NB4 (cell line): Measurements from ENCODE around the gene DDX17.

Experiments
- DNase-seq: peaks from one replicate; pipeline ENCODE4 v3.0.0; 2010; ENCODE audit warnings: low read depth
- H3K4me3 ChIP-seq: one replicate; pipeline ENCODE4 v1.5.1; 2011; ENCODE audit warnings: mild to moderate bottlenecking, low read depth, low read length, moderate library complexity
- CTCF ChIP-seq: IDR thresholded peaks from one replicate; pipeline ENCODE4 v1.5.1; 2012; ENCODE audit warnings: low read depth, low read length
- MAX ChIP-seq: IDR thresholded peaks from 2 replicates; pipeline ENCODE4 v1.6.1; 2011; ENCODE audit warnings: low read depth, low read length
- MYC ChIP-seq: IDR thresholded peaks from 2 replicates; pipeline ENCODE4 v1.6.1; 2011; ENCODE audit warnings: low read depth, low read length
- POLR2A ChIP-seq: IDR thresholded peaks from 2 replicates; pipeline ENCODE4 v1.6.1; 2011; ENCODE audit warnings: mild to moderate bottlenecking; ENCODE audit not compliant: insufficient read length; ENCODE audit errors: extremely low read depth

DDX17 gene

GRCh38 chr22:38455076-38455529 lies 51.0 kb downstream of the DDX17 start, which contains the start of gene KCNJ4:
Gene KCNJ4, minus strand, starts transcription at chr22:38455199. Its CDS starts 27,067 bp downstream, at chr22:38428132.
- DNase-seq: no peak
- no peak within 1 kb of the TSS for H3K4me3 ChIP-seq
- no peak for TF ChIP-seq MYC
- TF ChIP-seq CTCF: no peak
- TF ChIP-seq MAX: no peak
- no peak for TF ChIP-seq POLR2A

- no peak overlapping the region for H3K4me3 ChIP-seq
- DNase-seq: peak; percentile 29
- TF ChIP-seq MAX (no peak), MYC (no peak), POLR2A (no peak), CTCF (no peak)
Observed at GRCh38 chr22:38454353-38455075, 51.6 kb downstream of the DDX17 start.

- TF ChIP-seq MYC (no peak), MAX (no peak), CTCF (no peak), POLR2A (no peak)
- H3K4me3 ChIP-seq: no peak overlapping the region
- DNase-seq: peak; percentile 38
Observed at GRCh38 chr22:38453996-38454352, 52.1 kb downstream of the DDX17 start.

GRCh38 chr22:38453066-38453672 lies 52.9 kb downstream of the DDX17 start:
- TF ChIP-seq MYC: no peak
- TF ChIP-seq CTCF: no peak
- TF ChIP-seq POLR2A: no peak
- no peak for TF ChIP-seq MAX
- H3K4me3 ChIP-seq: no peak overlapping the region
- DNase-seq: no peak

GRCh38 chr22:38452373-38453065 lies 53.6 kb downstream of the DDX17 start:
- no peak overlapping the region for H3K4me3 ChIP-seq
- TF ChIP-seq MYC: no peak
- no peak for TF ChIP-seq CTCF
- no peak for TF ChIP-seq POLR2A
- TF ChIP-seq MAX: no peak
- DNase-seq: no peak
